Mucosa of descending colon (tissue), 3 donors: Measurements from ENCODE around the gene SLMAP. TPM values are rescaled to one million over a fixed set of nuclear protein-coding genes. Genes with fewer than 3 reads are reported as not detected.

Source experiments
- ATAC-seq: fragments of 200-7000 bp; cut with Tn5 transposase; one replicate; pipeline ENCODE4 v1.9.1; 2020; ENCODE audit warnings: mild to moderate bottlenecking, moderate library complexity
- DNase-seq, 3 donors: peaks; one replicate each; pipeline ENCODE4 v3.0.0-alpha.2; 2020
- H3K36me3 ChIP-seq: fragments of 200-600 bp; one replicate; pipeline ENCODE4 v1.8.0; 2021; ENCODE audit warnings: low read depth, mild to moderate bottlenecking
- H3K4me1 ChIP-seq: fragments of 200-600 bp; one replicate; pipeline ENCODE4 v1.8.0; 2021; ENCODE audit warnings: low read depth, mild to moderate bottlenecking
- H3K4me3 ChIP-seq: fragments of 200-600 bp; one replicate; pipeline ENCODE4 v1.8.0; 2021; ENCODE audit warnings: mild to moderate bottlenecking
- H3K9me3 ChIP-seq: fragments of 200-600 bp; one replicate; pipeline ENCODE4 v1.8.0; 2021; ENCODE audit warnings: mild to moderate bottlenecking
- intact Hi-C, 2 donors: fragments of 100-400 bp; cut with DNase I in 1 of 2; cut with micrococcal nuclease in 1 of 2; formaldehyde crosslinking; loops; one replicate each; pipeline versions ENCODE4 v1.11.0 to v1.11.1; 2022; cut with DNase I, micrococcal nuclease
- total RNA-seq, 3 donors: library from RNA; stranded (reverse); fragmentation: NEBNext Ultra II Directional in 2 of 3; extraction: Animal tissue kit (Norgen Biotek cat#: 25700) in 2 of 3; gene quantifications; one replicate each; pipeline versions ENCODE4 v1.2.1 to v1.2.4, GENCODE V29; 2021 to 2023
- TF ChIP-seq, protein P1 (sequence below): fragments of 200-600 bp; IDR thresholded peaks from one replicate; pipeline ENCODE4 v1.8.0; 2022; ENCODE audit warnings: antibody characterized with exemption, mild to moderate bottlenecking
- donor health status: DM: no; HTN: no; CAD: no; lungs with moderate emphysema.
- donor health status: DM: no; HTN: no; CAD: no.
- donor health status: DM: no; HTN: yes; CAD: no.

SLMAP gene
- total RNA-seq, 3 donors from 2014 or later, result 73.8 to 298 (median 83.8) TPM

DNA sequence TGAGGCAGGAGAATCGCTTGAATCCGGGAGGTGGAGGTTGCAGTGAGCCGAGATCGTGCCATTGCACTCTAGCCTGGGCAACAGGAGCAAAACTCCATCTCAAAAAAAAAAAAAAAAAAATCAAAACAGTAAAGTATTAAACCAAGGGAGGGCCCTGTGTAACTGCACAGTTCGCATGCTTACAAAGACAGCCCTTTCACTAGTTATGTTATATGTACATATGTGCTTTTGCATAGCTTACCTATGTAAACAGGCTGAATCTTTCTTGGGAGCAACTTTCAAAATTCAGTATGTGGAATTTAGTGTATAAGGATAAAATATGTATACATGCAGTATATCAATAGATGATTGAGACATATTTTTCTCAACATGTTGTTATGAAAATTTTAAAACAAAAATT lies 16.1 kb upstream of the SLMAP start:
- DNase-seq, result no peak
- H3K9me3 ChIP-seq, result no peaks in the 10 kb centered on the region

DNA sequence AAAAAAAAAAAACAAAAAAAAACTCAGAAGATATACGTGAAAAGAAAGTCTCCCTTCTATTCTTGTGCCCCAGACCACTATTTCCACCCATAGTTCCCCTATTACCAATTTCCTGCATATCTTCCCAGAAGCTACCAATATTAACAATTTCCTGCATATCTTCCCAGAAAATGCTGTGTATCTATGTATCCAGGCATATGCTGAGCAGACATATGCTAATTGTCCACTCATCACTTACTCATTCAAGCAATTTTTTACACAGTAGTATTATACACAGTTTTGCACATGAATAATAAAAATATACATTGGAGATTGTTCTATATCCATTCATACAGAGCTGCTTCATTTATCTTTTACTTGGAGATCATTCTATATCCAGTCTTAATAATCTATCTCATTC lies 12.6 kb upstream of the SLMAP start:
- intact Hi-C loops, result no loop called here
- ATAC-seq, result no peak

More for the DNA sequence above, 16.1 kb upstream of the SLMAP start:
- no peaks in the 10 kb centered on the region for H3K36me3 ChIP-seq
- no peak for ATAC-seq
- no peak overlapping the region for H3K4me3 ChIP-seq
- no peaks in the 10 kb centered on the region for H3K4me1 ChIP-seq
- TF ChIP-seq, protein P1, sequence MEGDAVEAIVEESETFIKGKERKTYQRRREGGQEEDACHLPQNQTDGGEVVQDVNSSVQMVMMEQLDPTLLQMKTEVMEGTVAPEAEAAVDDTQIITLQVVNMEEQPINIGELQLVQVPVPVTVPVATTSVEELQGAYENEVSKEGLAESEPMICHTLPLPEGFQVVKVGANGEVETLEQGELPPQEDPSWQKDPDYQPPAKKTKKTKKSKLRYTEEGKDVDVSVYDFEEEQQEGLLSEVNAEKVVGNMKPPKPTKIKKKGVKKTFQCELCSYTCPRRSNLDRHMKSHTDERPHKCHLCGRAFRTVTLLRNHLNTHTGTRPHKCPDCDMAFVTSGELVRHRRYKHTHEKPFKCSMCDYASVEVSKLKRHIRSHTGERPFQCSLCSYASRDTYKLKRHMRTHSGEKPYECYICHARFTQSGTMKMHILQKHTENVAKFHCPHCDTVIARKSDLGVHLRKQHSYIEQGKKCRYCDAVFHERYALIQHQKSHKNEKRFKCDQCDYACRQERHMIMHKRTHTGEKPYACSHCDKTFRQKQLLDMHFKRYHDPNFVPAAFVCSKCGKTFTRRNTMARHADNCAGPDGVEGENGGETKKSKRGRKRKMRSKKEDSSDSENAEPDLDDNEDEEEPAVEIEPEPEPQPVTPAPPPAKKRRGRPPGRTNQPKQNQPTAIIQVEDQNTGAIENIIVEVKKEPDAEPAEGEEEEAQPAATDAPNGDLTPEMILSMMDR, result no peak
- intact Hi-C loops, result no loop called here

DNA sequence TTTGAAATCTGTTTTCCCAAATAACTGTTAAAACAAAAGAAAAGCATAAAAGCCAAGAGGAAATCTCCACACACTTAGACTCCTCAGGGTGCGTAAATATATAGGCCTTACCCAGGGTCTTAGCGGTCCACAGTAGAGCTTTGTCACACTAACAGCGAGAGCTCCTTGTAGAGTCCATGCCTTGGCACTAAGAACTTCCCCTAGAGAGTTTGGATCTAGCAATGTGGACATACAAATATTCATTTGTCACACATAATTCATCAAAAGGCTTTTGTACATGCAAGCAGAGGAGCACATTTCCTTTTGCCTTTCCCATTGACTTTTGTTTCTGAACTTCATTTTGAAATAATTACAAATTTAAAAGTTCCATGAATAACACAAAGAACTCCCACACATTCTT lies 11.0 kb upstream of the SLMAP start:
- no peak for ATAC-seq
- intact Hi-C loops, result no loop called here

More for the DNA sequence above, 12.6 kb upstream of the SLMAP start:
- Histone ChIP-seq H3K4me3 (no peak overlapping the region), H3K36me3 (no peaks in the 10 kb centered on the region), H3K9me3 (no peaks in the 10 kb centered on the region), H3K4me1 (no peaks in the 10 kb centered on the region)
- DNase-seq, result no peak
- TF ChIP-seq, protein P1, result no peak

DNA sequence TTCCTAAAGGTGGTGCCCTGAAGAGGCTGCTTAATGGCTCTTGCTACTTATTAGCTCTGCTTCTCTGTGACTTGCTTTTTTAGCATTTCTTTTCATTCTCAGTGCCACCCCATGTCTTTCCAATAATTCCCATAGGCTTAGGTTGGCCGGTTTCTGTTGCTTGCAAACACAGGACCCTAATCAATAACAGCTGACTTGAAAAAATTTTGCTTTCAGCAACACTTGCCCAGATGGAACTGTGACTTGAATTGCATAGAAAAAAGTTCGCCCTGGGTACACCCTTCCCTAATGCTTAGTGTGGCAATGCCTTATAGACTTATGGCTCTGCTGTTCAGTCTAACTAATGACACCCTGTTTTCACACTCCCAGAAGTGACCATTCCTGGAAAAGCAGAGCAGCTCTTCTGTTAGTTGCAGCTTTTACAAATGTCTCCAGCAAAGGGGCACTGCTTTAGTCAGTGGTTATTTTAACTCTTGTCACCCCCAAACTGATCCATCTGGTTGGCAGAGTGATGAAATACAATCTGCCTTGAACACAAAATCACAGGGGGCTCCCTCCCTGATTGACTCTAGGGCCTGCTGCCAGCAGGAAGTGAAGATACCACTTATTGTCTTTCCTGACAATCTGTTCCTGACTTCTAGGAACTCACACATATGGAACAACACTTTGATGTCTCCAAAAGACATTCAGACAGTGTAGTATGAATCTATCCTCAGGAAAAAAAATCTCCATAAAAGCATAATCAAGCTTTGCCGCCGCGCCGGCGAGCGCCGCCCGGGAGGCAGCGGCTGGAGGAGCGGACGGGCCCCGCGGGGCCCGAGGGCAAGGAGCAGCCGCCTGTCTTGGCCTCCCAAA lies 9.7 kb upstream of the SLMAP start:
- DNase-seq (no peak), ATAC-seq (no peak)
- H3K9me3 ChIP-seq, result no peaks in the 10 kb centered on the region
- no peak overlapping the region for H3K4me3 ChIP-seq
- TF ChIP-seq, protein P1, result no peak
- H3K36me3 ChIP-seq, result no peaks in the 10 kb centered on the region
- intact Hi-C loops, result no loop called here
- H3K4me1 ChIP-seq, result no peaks in the 10 kb centered on the region

More for the DNA sequence above, 11.0 kb upstream of the SLMAP start:
- H3K4me1 ChIP-seq, result no peaks in the 10 kb centered on the region
- no peak overlapping the region for H3K4me3 ChIP-seq
- no peak for DNase-seq
- no peaks in the 10 kb centered on the region for H3K9me3 ChIP-seq
- no peaks in the 10 kb centered on the region for H3K36me3 ChIP-seq
- TF ChIP-seq, protein P1, result no peak

DNA sequence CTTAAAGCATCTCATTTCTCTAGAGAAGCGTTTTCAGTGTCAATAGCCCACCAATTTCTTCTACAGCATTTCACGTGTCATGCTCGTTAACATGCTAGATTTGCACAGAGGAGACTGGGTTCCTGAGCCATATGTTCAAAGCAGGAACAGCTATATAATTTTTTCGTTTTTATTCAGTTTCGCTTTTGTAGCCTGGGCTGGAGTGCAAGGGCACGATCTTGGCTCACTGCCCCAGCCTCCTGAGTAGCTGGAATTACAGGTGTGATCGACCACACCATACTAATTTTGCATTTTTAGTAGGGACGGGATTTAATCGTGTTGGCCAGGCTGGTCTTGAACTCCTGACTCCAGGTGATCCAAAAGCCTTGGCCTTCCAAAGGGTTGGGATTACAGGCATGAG lies 6.6 kb upstream of the SLMAP start:
- intact Hi-C loops, result no loop called here
- no peaks in the 10 kb centered on the region for H3K9me3 ChIP-seq
- DNase-seq (peak in 1 of 3 donors; percentile 9), ATAC-seq (peak; percentile 66)
- TF ChIP-seq, protein P1, result no peak
- no peaks in the 10 kb centered on the region for H3K4me1 ChIP-seq
- no peaks in the 10 kb centered on the region for H3K36me3 ChIP-seq
- no peak overlapping the region for H3K4me3 ChIP-seq
